ENCODE measurements around the gene ZNF205.

The ZNF205 gene

DNA sequence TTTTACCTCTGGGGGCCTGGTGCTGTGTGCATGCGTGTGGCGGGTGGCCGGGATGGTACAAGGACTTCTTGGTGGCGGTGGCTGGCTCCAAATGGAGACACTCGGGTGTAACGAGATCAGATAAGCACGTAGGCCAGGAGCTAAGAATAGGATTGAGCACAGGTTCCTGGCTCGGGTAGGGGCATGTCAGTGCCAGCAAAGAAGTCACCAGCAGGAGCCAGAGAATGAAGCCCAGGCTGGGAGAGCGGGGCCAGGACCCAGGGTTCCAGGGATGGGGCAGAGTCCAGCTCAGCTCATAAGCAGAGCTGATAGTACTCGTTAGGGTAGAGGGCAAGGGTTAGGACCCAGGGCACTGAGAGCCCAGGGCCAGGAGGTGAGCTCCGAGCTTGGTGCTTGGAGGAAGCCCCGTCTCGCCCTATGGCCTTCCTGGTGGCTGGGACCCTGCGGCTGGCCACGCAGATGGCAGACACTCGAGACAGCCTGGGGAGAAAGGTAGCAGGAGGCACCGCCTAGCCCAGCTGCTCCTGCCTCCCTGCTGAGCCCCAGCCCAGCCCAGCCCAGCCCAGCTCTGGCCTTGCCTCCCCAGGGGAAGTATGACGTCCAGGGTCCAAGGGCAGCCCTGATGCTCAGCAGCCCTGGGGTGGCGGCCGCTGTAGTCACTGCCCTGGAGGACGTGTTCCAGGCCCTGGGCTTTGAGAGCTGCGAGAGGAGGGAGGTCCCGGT lies 31.4 kb downstream of the ZNF205 start:
- DNase-seq (ENCODE audit: low read depth): no peak
- no peak overlapping the region for H3K4me3 ChIP-seq (ENCODE audit: low read depth, low read length)

DNA sequence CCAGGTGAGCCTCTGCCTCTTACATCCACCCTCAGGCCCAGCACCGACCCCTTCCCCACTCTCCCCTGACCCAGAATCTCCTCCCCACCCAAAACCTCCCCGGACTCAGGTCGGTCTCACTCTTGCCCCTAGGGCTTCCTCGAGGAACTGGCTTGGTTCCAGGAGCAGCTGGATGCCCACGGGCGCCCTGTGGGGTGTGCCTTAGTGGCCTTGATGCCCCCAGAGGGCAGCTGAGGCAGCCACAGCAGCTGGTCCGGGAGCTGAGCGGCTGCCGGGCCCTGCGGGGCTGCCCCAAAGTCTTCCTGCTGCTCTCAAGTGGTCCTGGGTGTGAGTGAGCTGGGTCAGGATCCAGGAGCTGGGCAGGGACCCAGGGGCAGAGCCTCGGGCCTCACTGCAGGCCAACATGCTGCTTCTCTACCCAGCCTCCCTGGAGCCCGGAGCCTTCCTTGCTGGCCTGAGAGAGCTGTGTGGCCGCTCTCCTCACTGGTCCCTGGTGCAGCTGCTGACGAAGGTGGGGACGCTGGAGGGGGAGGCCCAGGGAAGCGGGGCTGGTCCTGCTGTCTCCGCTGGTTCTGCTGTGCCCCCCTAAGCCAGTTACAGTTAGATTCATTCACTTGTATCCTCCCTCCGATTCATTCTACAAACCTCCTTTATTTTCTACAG lies 32.1 kb downstream of the ZNF205 start:
- no peak for DNase-seq (ENCODE audit: low read depth)
- no peak overlapping the region for H3K4me3 ChIP-seq (ENCODE audit: low read depth, low read length)

- no peak overlapping the region for H3K4me3 ChIP-seq (ENCODE audit: low read depth, low read length)
- no peak for DNase-seq (ENCODE audit: low read depth)
These were observed 32.8 kb downstream of the ZNF205 start for GRCh38 chr16:3145151-3145550.

DNA sequence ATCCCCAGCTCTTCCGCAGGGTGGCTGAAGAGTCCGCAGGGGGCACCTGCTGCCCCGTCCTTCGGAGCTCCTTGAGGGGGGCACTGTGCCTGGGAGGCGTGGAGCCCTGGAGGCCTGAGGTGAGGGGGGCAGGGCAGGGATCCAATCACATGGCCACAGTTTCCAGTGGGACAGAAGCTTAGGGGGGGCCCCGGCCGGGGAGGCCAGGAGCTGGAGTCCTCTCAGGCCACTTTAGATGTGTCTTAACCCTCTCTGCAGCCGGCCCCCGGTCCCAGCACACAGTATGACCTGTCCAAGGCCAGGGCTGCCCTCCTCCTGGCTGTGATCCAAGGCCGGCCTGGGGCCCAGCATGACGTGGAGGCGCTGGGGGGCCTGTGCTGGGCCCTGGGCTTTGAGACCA lies 33.3 kb downstream of the ZNF205 start:
- no peak overlapping the region for H3K4me3 ChIP-seq (ENCODE audit: low read depth, low read length)
- no peak for DNase-seq (ENCODE audit: low read depth)

DNA sequence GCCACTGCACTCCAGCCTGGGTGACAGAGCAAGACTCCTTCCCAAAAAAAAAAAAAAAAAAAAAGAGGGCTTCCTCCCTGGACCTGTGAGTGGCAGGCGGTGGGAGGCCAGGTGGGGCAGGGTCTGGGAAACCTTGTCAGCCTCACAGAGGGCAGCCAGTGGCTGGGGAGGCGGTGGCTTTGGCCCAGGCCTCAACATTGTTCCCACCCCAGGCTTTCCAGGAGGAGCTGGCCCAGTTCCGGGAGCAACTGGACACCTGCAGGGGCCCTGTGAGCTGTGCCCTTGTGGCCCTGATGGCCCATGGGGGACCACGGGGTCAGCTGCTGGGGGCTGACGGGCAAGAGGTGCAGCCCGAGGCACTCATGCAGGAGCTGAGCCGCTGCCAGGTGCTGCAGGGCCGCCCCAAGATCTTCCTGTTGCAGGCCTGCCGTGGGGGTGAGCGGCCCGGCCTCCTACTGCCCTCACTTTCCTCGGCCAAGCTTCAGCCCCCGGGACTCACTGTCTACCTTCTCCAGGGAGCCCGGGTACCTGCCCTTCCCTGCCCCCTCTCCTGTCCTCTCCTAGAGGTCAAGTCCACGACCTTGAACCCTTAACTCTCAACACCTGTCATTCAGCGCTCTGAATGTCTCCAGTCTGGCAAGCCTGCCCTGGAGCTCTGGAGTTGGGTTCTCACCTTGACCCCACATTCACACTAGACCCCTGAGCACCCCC lies 34.8 kb downstream of the ZNF205 start:
- H3K4me3 ChIP-seq (ENCODE audit: low read depth, low read length): no peak overlapping the region
- no peak for DNase-seq (ENCODE audit: low read depth)

DNA sequence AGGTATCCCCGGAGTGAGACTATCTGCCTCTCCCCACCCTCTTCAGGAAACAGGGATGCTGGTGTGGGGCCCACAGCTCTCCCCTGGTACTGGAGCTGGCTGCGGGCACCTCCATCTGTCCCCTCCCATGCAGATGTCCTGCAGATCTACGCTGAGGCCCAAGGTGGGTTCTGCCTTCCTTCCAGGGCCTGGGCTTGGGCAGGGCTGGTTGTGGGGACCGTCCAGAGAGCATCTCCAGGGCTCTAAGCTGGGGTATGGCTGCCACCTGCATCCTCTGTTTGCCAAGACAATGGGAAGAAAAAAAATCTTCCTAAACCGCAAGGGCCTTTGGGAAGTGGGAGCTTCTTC lies 35.3 kb downstream of the ZNF205 start:
- H3K4me3 ChIP-seq (ENCODE audit: low read depth, low read length): no peak overlapping the region
- DNase-seq (ENCODE audit: low read depth): no peak

- no peak for DNase-seq (ENCODE audit: low read depth)
These were observed 36.1 kb downstream of the ZNF205 start for GRCh38 chr16:3148256-3149192.

GRCh38 chr16:3149193-3149530 lies 36.8 kb downstream of the ZNF205 start:
- no peak for DNase-seq (ENCODE audit: low read depth)
- peak overlapping the region; percentile 80 for H3K4me3 ChIP-seq (ENCODE audit: low read depth, low read length)

More at GRCh38 chr16:3148256-3149192, 36.1 kb downstream of the ZNF205 start:
- no peak overlapping the region for H3K4me3 ChIP-seq (ENCODE audit: low read depth, low read length)

DNA sequence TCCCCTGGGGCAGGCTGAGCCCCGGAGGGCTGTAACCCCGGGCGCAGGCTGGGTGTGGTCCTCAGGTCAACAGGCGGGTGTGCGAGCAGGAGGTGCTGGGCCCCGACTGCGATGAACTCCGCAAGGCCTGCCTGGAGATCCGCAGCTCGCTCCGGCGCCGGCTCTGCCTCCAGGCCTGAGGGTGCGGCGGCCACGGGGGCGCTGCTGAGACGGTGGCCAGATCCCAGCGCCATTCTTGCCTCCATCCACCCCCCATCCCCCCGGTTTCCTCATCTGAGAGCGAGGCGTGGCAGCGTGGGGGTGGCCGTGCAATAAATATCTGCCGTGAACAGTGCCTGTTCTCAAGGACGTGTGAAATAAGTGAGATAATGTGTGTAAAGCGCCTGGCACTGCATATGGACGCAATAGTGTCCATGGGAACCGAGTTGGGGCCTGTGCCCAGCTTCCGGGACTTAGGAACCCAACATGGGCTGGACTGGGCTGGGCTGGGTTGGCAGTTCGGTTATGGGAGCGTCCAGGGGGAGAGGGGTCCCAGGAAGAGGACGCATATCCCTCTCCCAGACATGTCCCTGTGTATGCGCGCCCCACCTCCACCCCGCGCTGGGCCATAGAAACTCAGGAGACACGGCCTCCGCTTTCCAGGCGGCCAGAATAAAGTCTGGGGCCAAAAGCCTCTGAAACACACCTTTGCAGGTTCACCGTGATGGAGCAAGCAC lies 37.4 kb downstream of the ZNF205 start:
- DNase-seq (ENCODE audit: low read depth): no peak
- peak overlapping the region; percentile 80 for H3K4me3 ChIP-seq (ENCODE audit: low read depth, low read length)

DNA sequence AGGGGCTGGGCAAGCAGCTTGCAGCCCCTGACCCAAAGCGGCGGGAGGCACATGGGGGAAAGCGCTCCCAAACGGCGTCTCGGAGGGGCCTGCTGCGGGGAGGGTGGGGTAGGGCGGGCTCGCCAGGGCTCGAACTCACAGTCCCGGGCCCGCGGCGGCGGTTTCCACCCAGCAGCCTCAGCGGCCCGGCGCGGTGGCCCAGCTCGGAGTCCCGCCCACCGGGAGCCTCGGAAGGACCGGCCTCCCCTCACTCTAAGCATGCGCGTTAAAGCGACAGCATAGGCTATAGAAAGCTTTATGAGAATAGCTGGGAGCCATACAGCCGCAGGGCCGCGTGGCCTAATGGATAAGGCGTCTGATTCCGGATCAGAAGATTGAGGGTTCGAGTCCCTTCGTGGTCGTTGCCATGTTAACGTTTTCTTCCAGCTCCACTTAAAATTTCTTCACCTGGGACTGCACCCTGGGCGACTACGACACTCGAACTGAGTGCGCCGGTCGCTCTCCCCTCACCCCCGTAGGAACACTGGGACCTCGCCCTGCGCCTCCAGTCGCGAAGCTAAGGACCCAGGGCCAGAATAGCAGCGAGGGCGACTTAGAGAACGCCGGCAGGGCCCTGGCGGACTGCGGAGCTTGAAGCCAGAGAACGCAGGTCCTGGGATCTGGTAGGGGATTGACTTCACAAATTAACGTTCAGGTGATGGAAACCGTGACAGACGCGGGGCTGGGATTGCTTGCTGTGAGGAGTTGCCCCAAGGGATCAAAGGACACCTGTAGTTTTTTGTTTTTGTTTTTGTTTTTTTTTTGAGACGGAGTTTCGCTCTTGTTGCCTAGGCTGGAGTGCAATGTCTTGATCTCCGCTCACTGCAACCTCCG lies 38.2 kb downstream of the ZNF205 start:
- H3K4me3 ChIP-seq (ENCODE audit: low read depth, low read length): peak overlapping the region; percentile 80
- DNase-seq (ENCODE audit: low read depth): peak; percentile 75

DNA sequence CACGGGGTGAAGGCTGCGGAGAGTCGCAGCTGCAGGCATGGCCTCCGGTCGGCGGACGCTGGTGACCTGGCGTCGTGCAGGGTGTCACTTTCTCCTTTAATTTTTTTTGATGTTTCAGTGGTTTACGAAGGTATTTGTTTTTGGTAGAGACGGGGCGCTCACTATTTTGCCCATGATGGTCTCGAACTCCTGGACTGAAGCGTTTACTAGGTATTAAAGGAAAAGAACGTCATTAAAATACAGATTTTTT lies 39.6 kb downstream of the ZNF205 start:
- peak overlapping the region; percentile 56 for H3K4me3 ChIP-seq (ENCODE audit: low read depth, low read length)
- DNase-seq (ENCODE audit: low read depth): no peak

GRCh38 chr16:3152277-3152990 lies 40.0 kb downstream of the ZNF205 start:
- peak; percentile 58 for DNase-seq (ENCODE audit: low read depth)
- peak overlapping the region; percentile 56 for H3K4me3 ChIP-seq (ENCODE audit: low read depth, low read length)

- H3K4me3 ChIP-seq (ENCODE audit: low read depth, low read length): peak overlapping the region; percentile 56
- no peak for DNase-seq (ENCODE audit: low read depth)
These were observed 40.6 kb downstream of the ZNF205 start for GRCh38 chr16:3152991-3153368.

- H3K4me3 ChIP-seq (ENCODE audit: low read depth, low read length): no peak overlapping the region
- DNase-seq (ENCODE audit: low read depth): no peak
These were observed 42.8 kb downstream of the ZNF205 start for GRCh38 chr16:3155181-3155580.

- DNase-seq (ENCODE audit: low read depth): no peak
- no peak overlapping the region for H3K4me3 ChIP-seq (ENCODE audit: low read depth, low read length)
These were observed 43.6 kb downstream of the ZNF205 start for GRCh38 chr16:3155972-3156371.

DNA sequence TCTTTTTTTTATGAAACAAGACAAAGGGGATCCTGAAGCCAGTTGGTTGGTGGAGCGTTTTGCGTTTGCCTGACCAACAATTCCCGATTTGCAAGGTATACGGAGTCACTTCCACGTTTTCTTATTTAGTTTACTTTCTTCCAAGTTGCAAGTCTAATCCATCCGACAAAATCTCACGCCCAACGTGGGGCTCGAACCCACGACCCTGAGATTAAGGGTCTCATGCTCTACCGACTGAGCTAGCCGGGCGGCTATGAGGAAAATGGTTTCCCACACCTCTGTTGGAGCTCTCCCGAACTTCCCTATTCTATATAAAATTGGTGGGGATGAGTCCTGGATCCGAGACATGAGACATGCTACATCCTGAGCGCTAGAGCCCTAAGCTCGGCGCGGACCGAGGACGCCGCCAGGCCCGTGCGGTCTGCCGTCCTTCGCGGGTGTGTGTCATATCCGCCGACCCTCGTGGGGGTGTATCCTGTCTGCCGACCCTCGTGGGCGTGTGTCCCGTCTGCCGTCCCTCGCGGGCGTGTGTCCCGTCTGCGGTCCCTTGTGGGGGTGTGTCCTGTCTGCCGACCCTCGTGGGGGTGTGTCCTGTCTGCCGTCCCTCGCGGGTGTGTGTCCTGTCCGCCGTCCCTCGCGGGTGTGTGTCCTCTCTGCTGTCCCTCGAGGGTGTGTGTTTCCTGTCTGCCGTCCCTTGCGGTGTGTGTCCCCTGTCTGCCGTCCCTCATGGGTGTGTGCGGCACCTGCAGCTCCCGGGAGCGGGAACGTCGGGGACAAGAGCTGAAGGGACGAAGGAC lies 45.0 kb downstream of the ZNF205 start:
- peak overlapping the region; percentile 61 for H3K4me3 ChIP-seq (ENCODE audit: low read depth, low read length)
- peak; percentile 86 for DNase-seq (ENCODE audit: low read depth)

GRCh38 chr16:3158026-3158509 lies 45.7 kb downstream of the ZNF205 start:
- no peak for DNase-seq (ENCODE audit: low read depth)
- peak overlapping the region; percentile 61 for H3K4me3 ChIP-seq (ENCODE audit: low read depth, low read length)
